ENCODE data around the gene CLDN2. TPM values are rescaled to one million over a fixed set of nuclear protein-coding genes. Genes with fewer than 3 reads are reported as not detected.

Gene CLDN2
- total RNA-seq, 1 donor from 2014 or later = not detected

Other genes starting within 250 kb of the CLDN2 start
- gene RNF128, start 193.7 kb upstream of the CLDN2 start, total RNA-seq = not detected in 2 replicates
- 6.5 and 8.4 TPM in 2 replicates for gene TBC1D8B, start 117.7 kb upstream of the CLDN2 start, total RNA-seq
- gene RIPPLY1, start 17.1 kb upstream of the CLDN2 start, total RNA-seq = not detected in 2 replicates
- gene MORC4, start 79.8 kb downstream of the CLDN2 start, total RNA-seq = 3.7 and 4.1 TPM in 2 replicates
- 16.5 and 18.5 TPM in 2 replicates for gene RBM41, start 198.4 kb downstream of the CLDN2 start, total RNA-seq